GM12892 (cell line): ENCODE measurements around the gene SNAPC4.

ENCODE experiments used
- POLR2A ChIP-seq: IDR thresholded peaks from 2 replicates; pipeline ENCODE4 v1.6.1; 2011; ENCODE audit warnings: low read depth, low read length, control low read depth
- POLR2AphosphoS5 ChIP-seq: IDR thresholded peaks from 2 replicates; pipeline ENCODE4 v1.6.1; 2011; ENCODE audit warnings: low read depth, low read length, control low read depth

- no peak for TF ChIP-seq POLR2AphosphoS5
- no peak for TF ChIP-seq POLR2A
These were observed 18.7 kb downstream of the SNAPC4 start for GRCh38 chr9:136381311-136381710.
